DOHH2 (cell line): Measurements from ENCODE around the gene SH3PXD2A.

Source experiments
- H3F3A ChIP-seq: fragments of 200-600 bp; sonication (generic), shearing (Covaris generic); 2 replicates; pipeline ENCODE4 v1.6.0; 2016; ENCODE audit warnings: antibody characterized with exemption, mild to moderate bottlenecking; ENCODE audit not compliant: control insufficient read depth, insufficient read depth
- H3K27ac ChIP-seq: fragments of 200-600 bp; sonication (generic); 2 replicates; pipeline ENCODE4 v1.5.1; 2014; ENCODE audit warnings: low read depth, mild to moderate bottlenecking, low read length, moderate library complexity
- H3K27me3 ChIP-seq: fragments of 200-600 bp; sonication (generic); 2 replicates; pipeline ENCODE4 v1.6.1; 2014; ENCODE audit warnings: mild to moderate bottlenecking, low read length, mixed read lengths; ENCODE audit not compliant: control insufficient read depth
- H3K36me3 ChIP-seq: fragments of 200-600 bp; sonication (generic); 2 replicates; pipeline ENCODE4 v1.6.1; 2014; ENCODE audit warnings: mild to moderate bottlenecking, low read length, moderate library complexity, mixed read lengths; ENCODE audit not compliant: control insufficient read depth
- H3K4me1 ChIP-seq: fragments of 200-600 bp; sonication (generic); 2 replicates; pipeline ENCODE4 v1.6.1; 2014; ENCODE audit warnings: mild to moderate bottlenecking, low read length, mixed read lengths; ENCODE audit not compliant: control insufficient read depth
- H3K4me2 ChIP-seq: fragments of 200-600 bp; sonication (generic); 2 replicates; pipeline ENCODE4 v1.6.0; 2014; ENCODE audit warnings: mild to moderate bottlenecking, low read length, moderate library complexity
- H3K4me3 ChIP-seq: fragments of 200-600 bp; sonication (generic); 2 replicates; pipeline ENCODE4 v1.5.1; 2014; ENCODE audit warnings: mild to moderate bottlenecking, low read length, mixed read lengths
- H3K79me2 ChIP-seq: fragments of 200-600 bp; sonication (generic); 2 replicates; pipeline ENCODE4 v1.6.1; 2014; ENCODE audit warnings: mild to moderate bottlenecking, low read length, mixed read lengths; ENCODE audit not compliant: control insufficient read depth
- H3K9me2 ChIP-seq: fragments of 200-600 bp; sonication (generic); replicated peaks from 2 replicates; pipeline ENCODE4 v1.6.1; 2014; ENCODE audit warnings: mild to moderate bottlenecking, low read length, mixed read lengths; ENCODE audit not compliant: control insufficient read depth
- H3K9me3 ChIP-seq: fragments of 200-600 bp; sonication (generic); 2 replicates; pipeline ENCODE4 v1.6.1; 2014; ENCODE audit warnings: antibody characterized with exemption, low read length, mixed read lengths; ENCODE audit not compliant: control insufficient read depth, insufficient read depth
- H4K20me1 ChIP-seq: fragments of 200-600 bp; sonication (generic); 2 replicates; pipeline ENCODE4 v1.6.0; 2014; ENCODE audit warnings: low read depth, mild to moderate bottlenecking, antibody characterized with exemption, low read length, moderate library complexity; ENCODE audit not compliant: control insufficient read depth, insufficient read depth
- CTCF ChIP-seq: fragments of 200-600 bp; sonication (generic); IDR thresholded peaks from one replicate; pipeline ENCODE4 v1.5.1; 2014; ENCODE audit warnings: antibody characterized with exemption, mild to moderate bottlenecking, low read depth, low read length; ENCODE audit not compliant: poor library complexity, severe bottlenecking
- EZH2phosphoT487 ChIP-seq: fragments of 200-600 bp; sonication (generic); IDR thresholded peaks from 2 replicates; pipeline ENCODE4 v1.6.1; 2017; ENCODE audit warnings: borderline replicate concordance, mild to moderate bottlenecking, antibody characterized with exemption, low read length, moderate library complexity, mixed read lengths

Gene SH3PXD2A

GRCh38 chr10:103658049-103658577, 197.3 kb downstream of the SH3PXD2A start:
- TF ChIP-seq CTCF (no peak), EZH2phosphoT487 (no peak)
- Histone ChIP-seq H3K79me2 (no peaks in the 10 kb centered on the region), H3K4me2 (no peak overlapping the region), H3F3A (no peaks in the 10 kb centered on the region), H3K9me2 (no peaks in the 10 kb centered on the region), H3K4me1 (no peaks in the 10 kb centered on the region), H3K4me3 (no peak overlapping the region), H3K27me3 (peaks cover 6% of the 10 kb centered on the region; the same call in 1 of the 2 replicates), H3K36me3 (no peaks in the 10 kb centered on the region), H3K27ac (no peak overlapping the region), H3K9me3 (no peaks in the 10 kb centered on the region), H4K20me1 (no peaks in the 10 kb centered on the region)

GRCh38 chr10:103657061-103657591, 198.2 kb downstream of the SH3PXD2A start:
- Histone ChIP-seq H3K27ac (no peak overlapping the region), H4K20me1 (no peaks in the 10 kb centered on the region), H3K9me3 (no peaks in the 10 kb centered on the region)

GRCh38 chr10:103654925-103655324, 200.5 kb downstream of the SH3PXD2A start:
- TF ChIP-seq EZH2phosphoT487 (no peak), CTCF (no peak)
- Histone ChIP-seq H3K9me3 (no peaks in the 10 kb centered on the region), H4K20me1 (no peaks in the 10 kb centered on the region), H3K4me2 (no peak overlapping the region), H3K4me3 (no peak overlapping the region), H3K27me3 (no peaks in the 10 kb centered on the region), H3K4me1 (no peaks in the 10 kb centered on the region), H3K79me2 (no peaks in the 10 kb centered on the region), H3F3A (no peaks in the 10 kb centered on the region), H3K9me2 (no peaks in the 10 kb centered on the region), H3K36me3 (no peaks in the 10 kb centered on the region), H3K27ac (no peak overlapping the region)

More at GRCh38 chr10:103657061-103657591, 198.2 kb downstream of the SH3PXD2A start:
- H3K27me3 ChIP-seq = peaks cover 6% of the 10 kb centered on the region; the same call in 1 of the 2 replicates
- H3K36me3 ChIP-seq = no peaks in the 10 kb centered on the region
- no peaks in the 10 kb centered on the region for H3K79me2 ChIP-seq
- H3K4me1 ChIP-seq = no peaks in the 10 kb centered on the region
- no peak overlapping the region for H3K4me3 ChIP-seq
- TF ChIP-seq CTCF (no peak), EZH2phosphoT487 (no peak)
- H3K4me2 ChIP-seq = no peak overlapping the region
- H3F3A ChIP-seq = no peaks in the 10 kb centered on the region
- H3K9me2 ChIP-seq = no peaks in the 10 kb centered on the region
